Left lung (tissue), 10 donors: ENCODE measurements around the gene DDC. TPM values are rescaled to one million over a fixed set of nuclear protein-coding genes. Genes with fewer than 3 reads are reported as not detected.

Source experiments
- ATAC-seq: fragments of 200-7000 bp; cut with Tn5 transposase; one replicate; pipeline ENCODE4 v1.9.1; 2020; ENCODE audit warnings: moderate library complexity
- DNase-seq, 4 donors: peaks; one replicate each; pipeline ENCODE4 v3.0.0-alpha.2; 2013 to 2020
- H3K27ac ChIP-seq, 2 donors: fragments of 200-600 bp; sonication (generic) in 1 of 2; one replicate each; pipeline versions ENCODE4 v1.5.0 to v1.8.0; 2020 to 2021
- H3K27me3 ChIP-seq, 2 donors: fragments of 200-600 bp; sonication (generic) in 1 of 2; one replicate each; pipeline versions ENCODE4 v1.5.0 to v1.8.0; 2020 to 2021
- H3K36me3 ChIP-seq, 2 donors: fragments of 200-600 bp; sonication (generic) in 1 of 2; one replicate each; pipeline versions ENCODE4 v1.5.0 to v1.8.0; 2020 to 2021
- H3K4me1 ChIP-seq, 2 donors: fragments of 200-600 bp; one replicate each; pipeline ENCODE4 v1.8.0; 2021
- H3K4me3 ChIP-seq, 2 donors: fragments of 200-600 bp; sonication (generic) in 1 of 2; one replicate each; pipeline versions ENCODE4 v1.5.0 to v1.8.0; 2020 to 2021; ENCODE audit warnings: mild to moderate bottlenecking in 1 of 2
- H3K9me3 ChIP-seq, 2 donors: fragments of 200-600 bp; sonication (generic) in 1 of 2; one replicate each; pipeline versions ENCODE4 v1.5.0 to v1.8.0; 2020 to 2021
- CTCF ChIP-seq, 2 donors: fragments of 200-600 bp; sonication (generic) in 1 of 2; IDR thresholded peaks; one replicate each; pipeline versions ENCODE4 v1.5.0 to v1.8.0; 2021; ENCODE audit warnings: antibody characterized with exemption in 2 of 2
- intact Hi-C, 2 donors: fragments of 100-400 bp; cut with DNase I; formaldehyde crosslinking; loops; one replicate each; pipeline versions ENCODE4 v1.11.2 to v1.14.2; 2022
- polyA plus RNA-seq, 6 donors: library from polyadenylated mRNA; unstranded; fragments of 120-200 nt; gene quantifications; one replicate each; pipeline ENCODE4 v1.2.1, GENCODE V29; 2013; ENCODE audit not compliant: insufficient read length in 6 of 6
- total RNA-seq, 2 donors: library from RNA; stranded (reverse); fragmentation: NEBNext Ultra II Directional; extraction: Animal tissue kit (Norgen Biotek cat#: 25700); gene quantifications; one replicate each; pipeline ENCODE4 v1.2.1, GENCODE V29; 2021
- donor health status: DM: no; HTN: yes; CAD: no.
- donor health status: DM: no; HTN: no; CAD: no.

Gene DDC
- total and polyA plus RNA-seq, 8 donors, result 0.90 to 17.6 (median 9.2) TPM

- Histone ChIP-seq H3K4me1 (no peaks in the 10 kb centered on the region), H3K27me3 (no peaks in the 10 kb centered on the region), H3K9me3 (no peaks in the 10 kb centered on the region), H3K27ac (no peak overlapping the region), H3K36me3 (no peaks in the 10 kb centered on the region), H3K4me3 (no peak overlapping the region)
- ATAC-seq (no peak), DNase-seq (no peak)
- intact Hi-C loops, result no loop called here
- no peak for TF ChIP-seq CTCF (IDR thresholded peaks at IDR 0.05)
Observed at GRCh38 chr7:50455658-50456057, 109.5 kb downstream of the DDC start.

GRCh38 chr7:50454968-50455367 is 110.2 kb downstream of the DDC start:
- TF ChIP-seq CTCF (IDR thresholded peaks at IDR 0.05), result no peak
- ATAC-seq (no peak), DNase-seq (no peak)
- Histone ChIP-seq H3K27me3 (no peaks in the 10 kb centered on the region), H3K36me3 (no peaks in the 10 kb centered on the region), H3K27ac (no peak overlapping the region), H3K9me3 (no peaks in the 10 kb centered on the region), H3K4me1 (no peaks in the 10 kb centered on the region), H3K4me3 (no peak overlapping the region)
- intact Hi-C loops, result no loop called here

GRCh38 chr7:50450590-50451032 is 114.6 kb downstream of the DDC start:
- Histone ChIP-seq H3K27me3 (no peaks in the 10 kb centered on the region), H3K27ac (peak overlapping the region; percentile 71 to 77), H3K9me3 (no peaks in the 10 kb centered on the region), H3K4me1 (peaks cover 0 to 13% of the 10 kb centered on the region in 2 donors), H3K4me3 (peak overlapping the region; percentile 70 to 86), H3K36me3 (peaks cover 0 to 14% of the 10 kb centered on the region in 2 donors)
- DNase-seq (peak in 2 of 4 donors; percentile 5 to 85), ATAC-seq (peak; percentile 28)
- intact Hi-C loops, result no loop called here
- no peak for TF ChIP-seq CTCF (IDR thresholded peaks at IDR 0.05)

GRCh38 chr7:50449881-50450589 is 115.2 kb downstream of the DDC start, which contains the start of gene FIGNL1:
FIGNL1 (minus strand) TSS chr7:50450350; CDS start chr7:50447287, 3,063 bp downstream.
- Histone ChIP-seq H3K9me3 (no peaks in the 10 kb centered on the region), H3K4me1 (peaks cover 0 to 13% of the 10 kb centered on the region in 2 donors), H3K36me3 (peaks cover 0 to 19% of the 10 kb centered on the region in 2 donors), H3K4me3 (peak within 1 kb of the TSS; percentile 70 to 86), H3K27ac (peak within 1 kb of the TSS; percentile 71 to 77), H3K27me3 (no peaks in the 10 kb centered on the region)
- intact Hi-C loops, result no loop called here
- ATAC-seq, result peak; percentile 96
- peak; percentile 50 to 95 (median 82) for DNase-seq
- TF ChIP-seq CTCF (IDR thresholded peaks at IDR 0.05), result no peak

- DNase-seq (no peak), ATAC-seq (no peak)
- Histone ChIP-seq H3K9me3 (no peaks in the 10 kb centered on the region), H3K27me3 (no peaks in the 10 kb centered on the region), H3K27ac (peak overlapping the region in 1 of 2 donors; percentile 77), H3K4me1 (peaks cover 0 to 13% of the 10 kb centered on the region in 2 donors), H3K36me3 (peaks cover 0 to 21% of the 10 kb centered on the region in 2 donors), H3K4me3 (peak overlapping the region; percentile 70 to 86)
- TF ChIP-seq CTCF (IDR thresholded peaks at IDR 0.05), result no peak
- intact Hi-C loops, result no loop called here
Observed at GRCh38 chr7:50449501-50449880, 115.7 kb downstream of the DDC start.
